GM12874 (cell line): ENCODE results near the gene MRPS11.

Experiments used
- CTCF ChIP-seq: IDR thresholded peaks from 2 replicates; pipeline ENCODE4 v1.5.1; 2011; ENCODE audit warnings: low read depth, mild to moderate bottlenecking, control low read depth, low read length, moderate library complexity; ENCODE audit not compliant: insufficient read depth

Gene MRPS11

DNA sequence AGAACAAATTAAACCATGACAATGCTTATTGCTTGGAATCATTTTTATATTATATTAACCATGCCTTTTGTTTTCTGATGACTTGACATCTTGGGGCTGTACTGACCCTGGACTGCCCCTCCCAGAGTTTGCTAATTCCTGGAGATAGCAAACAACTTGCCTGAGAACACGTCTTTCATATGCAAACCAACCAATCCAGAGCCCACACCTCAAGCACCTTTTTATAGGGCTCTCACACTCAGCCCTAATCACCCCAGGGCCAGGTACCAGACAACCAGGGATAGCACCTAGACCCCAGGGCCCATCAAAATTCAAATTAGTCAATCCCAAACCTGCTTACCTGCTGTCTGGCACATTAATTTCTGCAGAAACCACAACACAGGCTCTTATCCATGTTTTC is 36.9 kb downstream of the MRPS11 start:
- no peak for TF ChIP-seq CTCF

DNA sequence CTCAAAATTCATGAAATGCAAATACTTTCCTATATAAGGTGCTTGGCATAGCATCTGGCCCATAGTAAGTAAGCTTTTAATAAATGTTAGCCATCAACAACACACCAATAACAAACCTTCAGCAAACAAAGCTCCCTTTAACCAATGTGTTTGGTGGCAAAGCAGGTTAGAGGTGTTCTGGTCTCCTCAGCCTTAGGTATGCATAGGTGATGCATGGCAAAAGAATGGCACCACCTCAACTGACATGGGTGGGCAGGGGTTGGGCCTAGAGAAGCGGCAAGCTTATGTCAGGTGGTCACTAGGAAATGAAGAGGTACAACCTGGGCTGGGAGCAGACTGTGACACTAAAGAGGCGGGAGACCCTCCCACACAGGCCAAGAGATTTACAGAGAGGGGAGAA is 38.2 kb downstream of the MRPS11 start:
- no peak for TF ChIP-seq CTCF

DNA sequence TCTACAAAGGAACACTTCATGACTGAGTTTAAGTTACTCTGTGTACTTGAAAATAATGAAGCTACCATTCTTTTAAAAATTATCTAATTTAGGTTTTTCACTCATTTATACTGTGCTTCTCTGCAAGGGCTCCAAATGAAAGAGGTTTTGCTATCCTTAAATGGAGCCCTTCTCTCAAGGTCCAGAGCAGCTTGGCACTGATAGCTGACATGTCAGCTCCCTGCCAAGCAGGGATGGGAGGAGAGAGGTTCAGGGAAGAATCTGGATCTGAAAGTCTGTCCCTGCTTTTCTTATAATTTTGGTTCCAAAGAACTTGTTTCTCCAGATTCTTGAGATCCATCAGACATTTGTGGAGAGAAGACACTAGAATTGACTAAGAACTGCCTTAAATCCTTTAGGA is 39.1 kb downstream of the MRPS11 start:
- no peak for TF ChIP-seq CTCF

DNA sequence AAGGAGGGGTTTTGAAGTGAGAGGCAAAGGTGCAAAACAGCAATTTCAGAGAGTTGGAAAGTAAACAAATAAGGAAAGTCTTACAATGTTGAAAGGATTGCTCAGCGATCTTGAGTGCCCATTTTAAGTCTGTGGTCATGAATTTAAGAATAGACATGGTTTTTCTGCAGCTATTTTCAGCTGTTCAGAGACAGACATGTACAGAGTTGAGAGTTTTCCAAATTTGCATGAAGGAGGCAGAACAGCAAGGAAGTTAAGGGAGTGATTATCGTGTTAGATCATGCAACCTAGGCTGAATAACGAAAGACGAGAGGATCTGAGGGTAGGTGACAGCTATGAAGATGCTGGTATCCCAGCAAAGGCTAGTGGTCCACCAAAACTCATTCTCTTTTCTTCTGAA is 41.8 kb downstream of the MRPS11 start:
- TF ChIP-seq CTCF, result no peak

- TF ChIP-seq CTCF, result no peak
Measured at GRCh38 chr15:88509964-88510363, 42.5 kb downstream of the MRPS11 start.

DNA sequence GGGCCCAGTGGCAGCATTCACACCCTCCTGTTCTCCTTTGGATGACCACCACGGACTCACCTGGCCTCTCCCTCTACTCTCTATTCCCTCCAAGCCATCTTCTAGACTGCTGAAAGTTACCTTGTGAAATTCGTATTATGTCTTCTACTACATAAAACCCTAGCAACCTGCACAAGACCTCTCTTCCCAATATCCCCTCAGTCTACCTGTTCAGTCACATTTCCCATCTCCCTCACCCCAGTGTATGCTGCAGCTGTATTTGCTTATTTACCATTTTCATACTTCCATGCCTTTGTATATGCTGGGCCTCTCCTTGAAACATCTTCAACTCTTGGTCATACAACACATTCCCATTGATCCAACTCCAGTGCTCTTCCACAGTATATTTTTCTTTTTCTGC is 43.7 kb downstream of the MRPS11 start:
- no peak for TF ChIP-seq CTCF

GRCh38 chr15:88512078-88512477 is 44.6 kb downstream of the MRPS11 start:
- TF ChIP-seq CTCF, result no peak

DNA sequence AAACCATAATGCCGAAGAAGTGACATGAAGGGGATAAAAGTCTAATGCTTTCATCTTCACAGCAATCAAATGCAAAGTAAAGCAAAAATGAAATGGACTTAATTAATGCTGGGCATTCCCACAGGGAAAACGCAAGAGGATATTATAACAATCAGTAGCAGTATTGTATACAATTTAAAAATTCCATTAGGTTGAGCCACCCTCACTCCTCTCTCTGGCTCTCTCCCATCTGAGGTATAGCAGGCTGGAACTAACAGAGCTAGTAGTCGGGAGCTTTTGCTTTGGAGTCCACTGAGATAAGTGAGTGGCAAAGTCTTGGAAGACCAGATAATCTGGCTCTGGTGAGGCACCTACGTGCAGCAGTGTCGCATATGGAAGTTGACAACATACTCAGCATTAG is 45.1 kb downstream of the MRPS11 start:
- TF ChIP-seq CTCF, result no peak
